Measurements from ENCODE around the gene PGAP3. TPM values are rescaled to one million over a fixed set of nuclear protein-coding genes. Genes with fewer than 3 reads are reported as not detected.

The PGAP3 gene
- total RNA-seq, 1 experiment from 2014 or later: 5.1 TPM

DNA sequence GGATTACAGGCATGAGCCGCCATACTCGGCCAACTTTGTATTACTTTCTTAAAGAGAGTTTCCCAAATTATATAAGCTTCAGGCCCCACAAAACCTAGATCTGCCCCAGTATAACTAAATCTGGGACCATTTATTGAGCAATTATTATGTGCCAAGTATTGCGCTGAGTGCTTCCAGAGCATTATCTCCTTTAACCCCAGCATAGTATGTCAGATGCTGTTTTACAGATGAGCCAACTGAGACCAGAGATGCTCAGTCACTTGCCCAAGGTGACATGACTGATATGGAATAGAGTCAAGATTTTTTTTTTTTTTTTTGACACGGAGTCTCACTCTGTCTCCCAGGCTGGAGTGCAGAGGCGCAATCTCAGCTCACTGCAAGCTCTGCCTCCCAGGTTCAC is 10.1 kb upstream of the PGAP3 start:
- DNase-seq (ENCODE audit: low read depth): no peak

DNA sequence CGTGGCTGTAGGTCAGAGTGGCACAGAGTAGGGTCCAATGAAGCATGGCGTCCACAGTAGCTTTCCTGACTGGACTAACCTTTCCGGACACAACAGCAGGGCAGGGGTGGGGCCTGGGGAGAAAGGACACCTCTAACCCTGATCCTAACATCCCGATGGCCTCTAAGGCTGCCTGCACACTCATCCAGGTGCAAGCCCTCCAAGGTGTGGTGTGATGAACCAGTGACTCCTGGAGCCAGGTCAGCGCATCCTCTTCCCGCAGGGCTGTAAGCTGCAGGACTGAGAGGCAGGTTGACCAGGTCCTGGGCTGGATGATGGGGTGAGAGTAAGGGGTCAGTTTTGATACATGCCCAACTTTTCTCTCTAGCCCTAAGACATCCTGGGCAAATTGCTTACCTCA is 8.9 kb upstream of the PGAP3 start:
- no peak for DNase-seq (ENCODE audit: low read depth)

DNA sequence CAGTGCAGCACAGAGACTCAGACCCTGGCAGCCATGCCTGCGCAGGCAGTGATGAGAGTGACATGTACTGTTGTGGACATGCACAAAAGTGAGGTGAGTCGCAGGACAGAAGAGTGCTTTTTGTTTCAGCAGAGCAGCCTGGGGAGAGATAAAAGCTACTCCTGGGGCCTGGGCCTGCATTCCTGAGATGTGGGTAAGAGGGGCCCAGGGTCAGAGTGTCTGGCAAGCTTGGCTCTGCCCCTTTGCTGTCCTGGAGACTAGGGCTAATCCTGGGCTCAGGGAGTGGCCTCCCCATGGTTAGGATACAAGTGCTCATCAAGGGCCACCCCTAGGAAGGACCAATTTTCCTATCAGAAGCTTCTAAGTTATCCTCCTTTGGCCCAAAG is 7.2 kb upstream of the PGAP3 start:
- DNase-seq (ENCODE audit: low read depth): no peak

DNA sequence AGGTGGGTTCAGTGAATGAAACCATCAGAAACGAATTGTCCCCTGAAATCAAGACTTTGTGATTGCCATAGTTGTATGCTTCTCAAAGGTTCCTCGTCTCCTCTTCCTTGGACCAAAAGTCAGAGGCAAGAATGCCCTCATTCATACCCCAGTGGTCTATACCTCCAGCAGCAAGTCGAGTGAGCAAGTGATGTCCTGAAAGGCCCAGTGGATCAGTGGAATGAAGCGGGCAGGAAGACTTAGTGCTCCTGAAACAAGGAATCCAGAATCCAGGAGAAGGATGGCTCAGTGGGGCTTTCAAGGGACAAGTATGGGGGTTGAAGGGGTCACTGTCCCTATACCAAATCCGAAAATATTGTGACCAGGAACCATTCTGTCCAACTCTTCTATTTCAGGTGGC is 6.7 kb upstream of the PGAP3 start:
- DNase-seq (ENCODE audit: low read depth): no peak

DNA sequence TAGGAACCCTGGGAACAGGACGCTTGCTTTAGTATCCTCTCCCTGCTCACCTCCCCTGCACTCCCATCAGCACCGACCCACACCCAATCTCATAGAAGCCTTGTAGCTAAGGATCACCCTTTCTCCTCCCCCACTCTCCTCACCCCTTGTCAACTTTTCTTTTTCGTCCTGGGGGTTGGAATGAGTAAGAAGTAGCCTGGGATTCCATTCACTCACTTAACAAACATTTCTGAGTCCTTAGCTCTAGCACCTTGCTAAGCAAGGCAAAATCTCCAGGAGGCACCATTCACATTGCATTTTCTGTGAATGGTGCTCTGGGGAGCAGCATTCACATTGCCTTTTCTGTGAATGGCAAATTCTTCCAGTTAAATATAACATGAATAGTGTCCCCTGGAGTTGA is 1.1 kb upstream of the PGAP3 start:
- no peak for DNase-seq (ENCODE audit: low read depth)

DNA sequence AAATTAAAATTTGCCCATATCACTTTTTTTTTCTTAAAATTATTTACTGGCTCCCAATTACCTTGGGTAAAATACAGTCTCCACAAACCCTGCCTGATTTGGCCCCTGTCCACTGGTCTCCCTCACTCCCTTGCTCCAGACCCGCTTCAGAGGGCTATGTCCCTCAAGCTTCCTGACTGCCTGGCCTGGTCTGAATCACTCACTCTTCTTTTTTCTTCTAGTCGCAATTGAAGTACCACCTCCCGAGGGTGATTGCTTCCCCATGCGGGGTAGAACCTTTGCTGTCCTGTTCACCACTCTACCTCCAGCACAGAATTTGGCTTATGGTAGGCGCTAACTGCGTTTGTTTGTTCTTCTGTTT is 598 bp upstream of the PGAP3 start:
- DNase-seq (ENCODE audit: low read depth): no peak

DNA sequence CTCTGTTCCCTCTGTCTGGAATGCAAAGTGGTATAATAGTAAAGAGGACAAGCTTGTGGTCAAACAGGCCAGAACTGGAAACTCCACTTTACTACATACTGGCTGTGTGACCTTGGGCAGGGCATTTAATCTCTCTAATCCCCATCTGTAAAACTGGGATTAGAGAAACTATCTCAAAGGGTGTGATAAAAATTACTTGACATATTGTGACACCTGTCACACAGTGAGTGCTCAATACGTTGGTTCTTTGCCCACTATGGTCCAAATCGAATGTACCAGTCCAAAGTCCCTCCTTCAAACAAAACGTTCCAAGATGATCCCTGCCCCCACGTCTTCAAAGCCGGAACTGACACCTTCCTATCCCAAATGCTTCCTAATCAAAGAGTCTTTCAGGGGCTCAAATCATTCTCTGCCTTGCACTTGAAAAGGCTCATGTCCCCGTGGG is 734 bp downstream of the PGAP3 start:
- no peak for DNase-seq (ENCODE audit: low read depth)

DNA sequence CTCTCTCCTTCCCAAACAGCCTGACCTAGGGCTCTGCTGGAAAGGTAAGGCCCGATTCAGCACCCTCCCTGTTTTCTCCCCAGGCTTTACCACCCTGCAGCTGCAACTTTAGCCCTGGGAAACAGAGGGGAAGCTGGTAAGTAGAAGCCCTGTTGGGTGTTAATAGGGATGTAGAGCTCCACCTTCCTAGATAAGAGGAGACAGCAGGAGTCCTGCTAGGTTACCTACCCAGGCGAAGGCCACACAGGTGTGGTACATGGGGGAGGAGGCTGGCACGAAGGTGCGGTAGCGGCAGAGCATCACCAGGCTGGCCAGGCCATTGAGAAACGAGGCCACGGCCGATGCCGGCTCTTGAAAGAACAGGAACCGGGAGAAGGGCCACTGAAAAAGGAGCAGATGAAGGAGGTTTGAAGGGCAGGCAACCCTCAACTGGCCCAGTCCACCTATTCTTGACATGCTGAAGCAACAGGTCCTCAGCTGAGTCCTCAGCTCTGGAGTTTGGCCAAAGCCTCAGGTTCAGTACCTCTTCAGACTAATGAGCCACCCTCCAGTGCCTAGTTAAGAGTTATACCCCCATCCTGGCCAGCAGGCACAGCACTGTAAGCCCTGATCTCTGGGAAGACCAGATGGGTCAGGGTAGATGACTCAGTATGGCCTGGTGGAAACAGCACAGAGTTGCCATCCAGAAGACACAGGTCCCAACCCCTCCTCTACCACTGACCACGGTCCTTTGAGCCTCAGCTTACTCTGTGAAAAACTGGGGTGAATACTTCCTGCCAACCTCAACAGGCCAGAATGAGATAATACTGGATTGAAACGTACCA is 3.3 kb downstream of the PGAP3 start:
- DNase-seq (ENCODE audit: low read depth): no peak

DNA sequence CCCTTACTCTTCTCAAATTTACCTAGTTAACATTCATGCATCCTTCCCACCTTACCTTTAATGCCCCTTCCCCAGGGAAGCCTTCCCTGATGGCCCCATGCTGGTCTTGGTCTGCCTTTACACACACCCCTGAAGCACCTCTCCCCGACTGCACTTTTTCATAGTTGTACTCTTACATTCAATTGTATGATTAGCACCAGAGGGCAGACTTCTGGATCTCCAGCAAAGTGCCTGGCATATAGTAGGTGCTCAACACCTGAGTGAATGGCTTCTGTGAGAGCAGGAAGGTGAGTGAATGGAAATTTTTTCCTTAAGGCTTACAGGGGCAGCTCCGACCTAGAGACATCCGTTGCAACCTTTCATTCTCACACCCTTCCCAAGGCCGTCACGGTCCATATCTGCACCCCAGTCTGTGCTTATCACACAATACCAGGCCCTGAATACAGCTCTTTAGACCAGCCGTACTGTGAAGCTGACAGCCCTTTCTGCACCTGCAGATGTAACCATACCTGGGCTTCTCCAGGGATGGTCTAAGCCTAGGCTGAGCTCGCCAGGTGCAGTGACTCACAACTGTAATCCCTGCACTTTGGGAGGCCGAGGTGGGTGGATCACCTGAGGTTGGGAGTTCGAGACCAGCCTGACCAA is 4.4 kb downstream of the PGAP3 start:
- no peak for DNase-seq (ENCODE audit: low read depth)

DNA sequence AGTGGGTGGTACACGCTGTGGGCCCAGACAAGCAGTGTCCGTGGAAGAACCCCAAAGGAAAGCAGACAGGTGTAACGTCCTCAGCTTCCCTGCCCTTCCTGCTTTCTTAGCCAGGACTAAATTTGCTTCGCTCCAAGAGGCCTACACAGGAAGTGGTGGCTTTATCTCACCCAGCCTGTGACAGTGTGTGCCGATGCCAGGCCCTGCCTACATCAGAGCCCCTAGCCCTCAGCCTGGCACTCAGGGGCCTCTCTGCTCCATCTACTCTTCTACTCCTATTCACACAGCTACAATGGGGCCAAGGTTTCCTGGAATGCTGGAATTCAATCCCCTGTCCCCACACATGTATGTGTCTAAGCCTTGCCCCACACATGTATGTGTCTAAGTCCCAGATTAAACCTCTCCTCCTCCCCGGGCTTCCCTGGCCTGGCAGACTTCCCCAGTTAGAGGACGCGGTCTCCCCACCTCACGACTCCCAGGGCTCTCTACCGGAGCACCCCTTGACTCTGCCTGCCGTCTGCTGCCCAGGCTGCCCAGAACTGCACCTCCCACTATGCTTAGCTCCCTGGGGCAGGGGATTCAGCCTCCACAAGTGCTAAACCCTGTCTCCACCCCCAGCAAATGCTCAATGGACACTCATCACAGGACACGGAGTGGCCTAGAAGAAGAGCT is 8.2 kb downstream of the PGAP3 start:
- DNase-seq (ENCODE audit: low read depth): no peak

DNA sequence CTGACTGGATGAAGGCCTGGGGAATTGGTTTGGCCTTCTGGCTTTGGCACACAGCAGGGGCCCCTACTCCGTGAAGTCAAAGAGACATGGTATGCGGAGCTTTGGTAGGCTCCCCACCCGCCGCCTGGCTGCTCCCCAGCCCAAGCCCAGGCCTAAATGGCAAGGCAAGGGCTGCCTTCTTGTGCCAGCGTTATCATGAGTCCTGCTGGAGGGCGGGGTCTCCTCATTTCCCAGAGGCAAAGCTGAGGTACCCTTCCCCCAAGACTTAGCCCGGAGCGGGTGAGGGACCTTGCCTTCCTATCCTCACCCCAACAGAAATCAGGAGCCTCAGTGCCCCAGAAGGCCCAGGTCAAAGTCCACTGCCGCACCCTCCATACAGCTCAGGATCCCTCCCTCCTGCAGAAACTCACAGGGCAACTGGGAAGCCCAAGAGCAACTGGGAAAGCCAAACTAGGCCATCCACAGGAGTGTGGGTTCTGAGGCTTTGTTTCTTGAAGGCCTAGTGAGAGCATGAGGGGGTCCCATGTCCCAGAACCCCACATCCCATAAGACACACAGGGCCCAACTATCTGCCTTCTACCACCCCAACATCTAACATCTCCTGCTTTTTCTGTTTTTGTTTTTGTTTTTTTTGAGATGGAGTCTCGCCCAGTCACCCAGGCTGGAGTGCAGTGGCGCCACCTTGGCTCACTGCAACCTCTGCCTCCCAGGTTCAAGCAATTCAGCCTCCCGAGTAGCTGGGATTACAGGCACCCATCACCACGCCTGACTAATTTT is 9.3 kb downstream of the PGAP3 start:
- no peak for DNase-seq (ENCODE audit: low read depth)

DNA sequence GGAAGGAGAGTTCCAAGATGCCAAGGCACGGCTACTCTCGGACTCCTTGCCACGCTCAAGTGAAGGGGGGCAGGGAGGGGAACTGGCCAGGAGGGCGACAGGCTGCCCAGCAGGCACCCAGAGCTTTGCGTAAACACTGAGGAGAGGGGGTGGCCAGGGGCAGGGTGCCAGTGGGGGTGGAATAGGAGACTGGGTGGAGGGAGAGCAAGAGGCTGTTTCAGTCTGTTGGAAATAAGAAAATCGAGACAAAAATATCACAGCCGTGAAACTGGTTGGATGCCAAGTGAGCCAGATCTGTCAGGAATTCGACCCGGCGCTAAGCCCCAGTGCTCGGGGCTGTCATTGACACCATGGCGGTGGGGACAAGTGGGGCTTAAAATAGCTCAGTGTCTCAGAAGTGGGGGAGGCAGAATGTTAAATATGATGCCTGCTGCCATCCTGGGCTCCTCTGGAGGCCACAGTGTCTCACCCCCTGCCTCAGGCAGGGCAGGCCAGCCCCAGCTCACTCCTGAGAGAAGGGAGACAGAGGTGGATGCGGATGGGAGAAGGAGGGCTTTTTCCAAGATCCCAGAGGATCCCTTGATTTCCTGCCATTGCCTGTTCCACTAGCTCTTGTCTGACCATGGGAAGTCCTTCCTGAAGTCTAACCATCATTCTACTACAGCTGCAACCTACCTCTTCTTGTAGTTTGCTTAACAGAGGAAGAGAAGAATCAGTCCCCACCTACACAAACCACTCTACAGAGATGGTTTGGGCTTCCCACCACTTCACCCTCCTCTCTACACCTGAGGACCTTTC is 10.1 kb downstream of the PGAP3 start:
- DNase-seq (ENCODE audit: low read depth): no peak

DNA sequence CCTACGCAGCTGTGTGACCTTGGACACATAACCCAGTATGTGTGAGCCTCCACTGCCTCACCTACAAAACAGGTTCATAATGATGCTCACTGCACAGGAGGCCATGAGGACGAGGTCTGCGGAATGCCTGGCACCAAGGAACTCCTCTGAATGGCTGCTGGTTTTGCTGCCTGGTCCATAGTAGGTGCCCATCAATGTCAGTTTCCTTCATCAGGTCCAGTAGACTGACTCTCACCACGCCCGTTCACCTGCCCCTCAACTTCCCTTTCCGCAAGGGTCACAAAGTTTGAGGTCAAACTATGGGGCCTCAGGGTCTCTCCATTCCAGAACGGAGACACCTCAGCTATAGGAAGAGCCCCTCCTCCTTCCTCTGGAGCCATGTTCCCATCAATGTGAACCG is 10.8 kb downstream of the PGAP3 start:
- DNase-seq (ENCODE audit: low read depth): no peak

DNA sequence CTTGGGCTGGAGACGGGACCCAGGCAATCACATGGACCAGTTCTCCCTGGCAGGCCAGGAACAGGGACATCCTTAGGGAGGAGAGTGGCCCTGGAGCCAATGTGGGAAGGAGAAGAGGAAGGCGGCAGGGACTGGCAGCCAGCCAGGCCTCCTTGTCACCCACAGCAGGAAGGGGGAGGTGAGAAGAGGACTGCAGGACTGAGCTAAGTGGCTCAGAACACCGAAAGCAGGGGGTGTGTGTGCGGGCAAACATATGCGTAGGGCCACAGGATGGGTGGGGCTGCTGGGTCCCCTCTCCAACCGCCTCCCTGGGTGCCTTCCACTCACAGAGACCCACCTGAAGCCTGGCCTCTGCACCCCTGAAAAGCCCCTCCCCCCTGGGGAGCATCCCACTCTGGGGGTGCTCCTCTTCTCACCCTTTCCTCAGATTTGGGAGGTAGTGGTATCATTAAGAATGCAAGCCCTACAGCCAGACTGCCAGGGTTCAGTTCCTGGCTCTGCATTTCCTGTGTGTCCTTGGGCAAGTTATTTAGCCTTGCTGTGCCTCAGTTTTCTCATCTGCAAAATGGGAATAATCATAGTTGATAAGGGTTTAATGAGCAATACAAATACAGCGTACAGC is 11.5 kb downstream of the PGAP3 start:
- peak; percentile 41 for DNase-seq (ENCODE audit: low read depth)

DNA sequence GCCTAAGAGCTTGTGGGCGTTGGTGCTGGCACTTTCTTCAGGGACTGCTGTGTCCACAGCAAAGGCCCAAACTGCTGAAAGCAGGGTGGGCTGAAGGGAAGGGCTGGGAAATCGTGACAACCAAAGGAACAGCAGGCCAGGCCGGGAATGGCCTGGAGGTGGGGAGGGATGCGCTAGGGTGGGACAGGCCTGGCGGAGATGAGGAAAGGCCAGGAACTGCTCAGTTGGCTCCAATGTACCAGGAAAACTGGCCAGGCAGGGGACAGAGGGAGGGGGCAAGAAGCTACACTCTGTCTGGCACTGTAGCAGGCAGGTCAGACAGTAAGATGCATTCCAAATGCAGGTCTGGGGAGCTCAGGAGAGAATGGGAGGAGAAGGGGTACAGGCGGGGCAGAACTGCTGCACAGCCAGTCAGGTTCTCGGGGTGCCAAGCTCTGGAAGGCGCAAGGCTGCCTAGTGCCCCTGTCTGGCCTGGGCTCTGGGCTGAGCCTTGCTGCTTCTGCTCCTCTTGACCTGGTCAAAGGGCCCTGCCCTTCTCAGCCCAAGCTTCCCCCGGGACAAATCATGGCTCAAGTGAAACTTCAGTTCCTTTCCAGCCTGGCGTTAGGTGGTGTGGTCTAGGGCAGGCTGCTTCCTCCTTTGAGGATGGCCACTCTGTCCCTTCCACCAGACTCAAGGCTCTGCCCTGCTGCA is 12.3 kb downstream of the PGAP3 start:
- DNase-seq (ENCODE audit: low read depth): no peak

DNA sequence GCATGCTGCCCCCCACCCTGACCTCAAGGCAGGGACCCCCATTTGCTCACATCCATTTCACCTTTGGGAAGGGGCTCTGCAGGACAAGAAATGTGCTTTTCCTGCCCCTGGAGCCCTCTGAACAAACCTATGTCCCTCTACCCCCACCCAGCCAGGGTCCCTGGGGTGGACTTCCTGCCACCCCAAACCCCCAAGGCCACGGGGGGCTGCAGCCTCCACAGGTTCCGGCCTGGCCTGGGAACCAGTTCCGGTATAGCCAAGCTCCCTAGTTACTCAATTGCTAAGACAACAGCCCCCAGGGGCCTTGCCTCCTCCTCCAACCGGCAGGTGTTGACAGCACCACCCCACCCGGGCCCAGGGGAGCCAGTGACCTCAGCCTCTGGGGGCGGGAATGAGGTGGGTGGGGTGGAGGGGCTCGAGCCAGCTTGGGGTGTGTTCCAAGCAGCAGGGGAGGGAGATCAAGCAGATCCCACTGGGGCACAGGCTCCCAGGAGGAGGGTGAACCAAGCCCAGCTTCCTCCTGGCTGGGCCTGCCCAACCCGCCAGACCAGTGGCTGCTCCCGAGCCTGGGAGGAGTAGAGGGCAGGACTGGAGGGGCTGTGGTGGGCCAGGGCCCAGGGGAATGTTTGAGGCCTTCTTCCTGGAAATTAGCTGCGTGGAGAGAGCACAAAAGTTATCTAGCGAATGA is 13.0 kb downstream of the PGAP3 start:
- DNase-seq (ENCODE audit: low read depth): peak; percentile 60

DNA sequence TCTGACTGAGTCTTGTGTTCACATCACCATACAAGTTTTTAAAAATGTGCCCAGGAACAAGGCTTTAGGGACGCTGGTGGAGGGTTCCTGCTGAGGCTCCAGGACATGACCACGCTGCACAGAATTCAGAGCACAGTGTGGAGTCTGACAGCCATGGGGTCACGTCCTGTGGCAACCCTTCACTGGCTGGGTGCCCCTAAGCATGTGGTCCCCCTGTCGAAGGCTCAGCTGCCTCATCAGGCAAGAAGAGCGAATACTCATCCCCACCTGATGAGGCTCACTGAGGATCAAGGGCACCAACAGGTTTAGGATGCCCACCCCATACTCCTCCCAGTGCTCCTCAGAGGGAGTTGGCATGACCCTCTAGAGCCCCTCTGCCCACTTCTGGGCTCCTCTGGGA is 13.7 kb downstream of the PGAP3 start:
- DNase-seq (ENCODE audit: low read depth): no peak

DNA sequence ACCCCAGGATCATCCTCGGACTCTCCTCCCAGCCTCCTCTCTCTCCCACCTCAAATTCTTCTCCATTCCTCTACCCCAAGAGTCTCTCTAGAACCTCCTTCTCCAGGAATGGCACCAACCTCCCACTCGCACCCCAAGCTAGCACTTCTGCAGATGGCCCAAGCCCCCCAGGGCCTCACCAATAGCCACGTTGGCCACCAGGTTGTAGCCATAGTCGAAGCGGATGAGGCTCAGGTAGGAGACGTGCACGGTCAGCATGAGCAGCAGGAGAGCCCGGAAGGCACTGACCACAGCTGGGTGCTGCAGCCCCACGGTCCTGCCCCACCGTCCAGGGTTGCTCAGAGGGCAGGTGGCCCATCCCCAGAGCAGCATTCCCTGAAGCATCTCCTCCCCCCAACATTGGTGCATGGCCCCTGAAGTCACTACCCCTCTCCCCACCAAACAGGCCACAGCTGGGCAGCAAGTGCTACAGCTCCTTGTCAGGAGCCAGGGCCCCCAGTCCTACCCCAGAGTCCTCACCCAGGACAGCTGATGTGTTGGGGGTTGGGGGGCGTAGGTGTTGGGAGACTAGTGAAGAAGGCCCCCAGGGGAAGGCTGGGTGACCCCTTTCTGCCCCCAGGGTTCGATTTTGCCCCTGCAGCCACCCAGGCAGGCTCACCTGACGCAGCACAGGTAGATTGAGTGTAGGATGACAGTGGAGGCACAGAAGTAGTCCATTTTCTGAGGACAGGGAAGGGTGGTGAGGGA is 14.3 kb downstream of the PGAP3 start:
- DNase-seq (ENCODE audit: low read depth): no peak
